GM23248 (cell line): ENCODE results near the gene RPS15. TPM values are rescaled to one million over a fixed set of nuclear protein-coding genes. Genes with fewer than 3 reads are reported as not detected.
"Not testable (repeated sequence)": the region's sequence is repeated elsewhere in the genome, so short reads cannot be mapped to it uniquely, and the experiment has no call there.

Experiments
- DNase-seq: peaks from one replicate; pipeline ENCODE4 v3.0.0-alpha.2; 2015
- H2AFZ ChIP-seq: fragments of 200-600 bp; sonication (generic); 2 replicates; pipeline ENCODE4 v1.6.1; 2016; ENCODE audit warnings: antibody characterized with exemption
- H3F3A ChIP-seq: fragments of 200-600 bp; sonication (generic); 2 replicates; pipeline ENCODE4 v1.6.1; 2016; ENCODE audit warnings: mild to moderate bottlenecking, antibody characterized with exemption, mixed run types; ENCODE audit not compliant: insufficient read depth
- H3K27ac ChIP-seq: fragments of 200-600 bp; sonication (generic); 2 replicates; pipeline ENCODE4 v1.5.1; 2016; ENCODE audit warnings: mild to moderate bottlenecking
- H3K27me3 ChIP-seq: fragments of 200-600 bp; sonication (generic); replicated peaks from 2 replicates; pipeline ENCODE4 v1.6.1; 2016; ENCODE audit warnings: mild to moderate bottlenecking; ENCODE audit not compliant: insufficient read depth
- H3K36me3 ChIP-seq: fragments of 200-600 bp; sonication (generic); 2 replicates; pipeline ENCODE4 v1.6.1; 2016; ENCODE audit warnings: low read depth, mild to moderate bottlenecking
- H3K4me1 ChIP-seq: fragments of 200-600 bp; sonication (generic); 2 replicates; pipeline ENCODE4 v1.6.1; 2016; ENCODE audit warnings: mild to moderate bottlenecking; ENCODE audit not compliant: insufficient read depth
- H3K4me2 ChIP-seq: fragments of 200-600 bp; sonication (generic); one replicate; pipeline ENCODE4 v1.6.1; 2016; ENCODE audit warnings: mild to moderate bottlenecking; ENCODE audit not compliant: unreplicated experiment
- H3K4me3 ChIP-seq: fragments of 200-600 bp; sonication (generic); 2 replicates; pipeline ENCODE4 v1.5.1; 2016; ENCODE audit warnings: mild to moderate bottlenecking
- H3K79me2 ChIP-seq: fragments of 200-600 bp; sonication (generic); 2 replicates; pipeline ENCODE4 v1.6.1; 2016; ENCODE audit warnings: mild to moderate bottlenecking; ENCODE audit not compliant: insufficient read depth
- H3K9ac ChIP-seq: fragments of 200-600 bp; sonication (generic); 2 replicates; pipeline ENCODE4 v1.6.1; 2016; ENCODE audit warnings: mild to moderate bottlenecking
- H3K9me2 ChIP-seq: fragments of 200-600 bp; sonication (generic); 2 replicates; pipeline ENCODE4 v1.6.1; 2016; ENCODE audit warnings: mixed run types, mild to moderate bottlenecking, moderate library complexity; ENCODE audit not compliant: insufficient read depth
- H3K9me3 ChIP-seq: fragments of 200-600 bp; sonication (generic); one replicate; pipeline ENCODE4 v1.6.1; 2017; ENCODE audit warnings: low read depth
- H4K20me1 ChIP-seq: fragments of 200-600 bp; sonication (generic); 2 replicates; pipeline ENCODE4 v1.6.0; 2016; ENCODE audit not compliant: insufficient read depth
- EZH2 ChIP-seq: fragments of 200-600 bp; sonication (generic); IDR thresholded peaks from 2 replicates; pipeline ENCODE4 v1.6.1; 2018; ENCODE audit warnings: antibody characterized with exemption, mild to moderate bottlenecking; ENCODE audit not compliant: insufficient read depth, poor library complexity, severe bottlenecking
- EZH2phosphoT487 ChIP-seq: fragments of 200-600 bp; sonication (generic); IDR thresholded peaks from 2 replicates; pipeline ENCODE4 v1.6.1; 2018; ENCODE audit warnings: antibody characterized with exemption, moderate library complexity, mild to moderate bottlenecking, low read depth; ENCODE audit not compliant: insufficient read depth
- WGBS, 2 experiments: methylation state at CpG; one replicate each; pipeline ENCODE4 v1.1.6; 2015 to 2017; ENCODE audit warnings: low lambda C conversion rate in 2 of 2, low coverage in 1 of 2; ENCODE audit errors: missing lambda C conversion rate in 2 of 2; 5-methylcytosine and 5-hydroxymethylcytosine counted together
- in situ Hi-C: fragments of 300-500 bp; cut with MboI; formaldehyde crosslinking; loops from 2 replicates; pipeline ENCODE4 v1.15.0; 2020
- polyA plus RNA-seq: library from polyadenylated mRNA; unstranded; fragments of >200 nt; fragmentation: Nextera tagmentation; extraction: Ambion mirVana; gene quantifications from 2 replicates; pipeline ENCODE4 v1.2.1, GENCODE V29; 2016
- total RNA-seq: library from RNA; depleted of rRNA; stranded (reverse); fragments of >200 nt; shearing (Covaris generic); gene quantifications from 2 replicates; pipeline ENCODE4 v1.2.3, GENCODE V29; 2014

The RPS15 gene
- total and polyA plus RNA-seq, 2 experiments from 2014 or later, result 921 to 1,289 TPM

- 92% methylated on average over 26 to 38 of the region's 39 CpGs for WGBS, 2 experiments
- peaks cover 10% of the 10 kb centered on the region for H3K36me3 ChIP-seq
- H3K4me3 ChIP-seq, result no peak overlapping the region
- H2AFZ ChIP-seq, result no peak overlapping the region
- no peaks in the 10 kb centered on the region for H3K27me3 ChIP-seq
- no peak overlapping the region for H3K4me2 ChIP-seq
- H3F3A ChIP-seq, result peaks cover 19% of the 10 kb centered on the region
- peaks cover 39% of the 10 kb centered on the region for H3K79me2 ChIP-seq
- H3K9me3 ChIP-seq, result no peaks in the 10 kb centered on the region
- H3K9me2 ChIP-seq, result no peaks in the 10 kb centered on the region
- DNase-seq, result no peak
- TF ChIP-seq EZH2 (no peak), EZH2phosphoT487 (no peak)
- no peaks in the 10 kb centered on the region; the same call in 1 of the 2 replicates for H4K20me1 ChIP-seq
- no peak overlapping the region for H3K9ac ChIP-seq
- in situ Hi-C loops, result no loop called here
- 0 out of 2 replicates have a peak, but pooled peaks cover 2% of the 10 kb centered on the region for H3K4me1 ChIP-seq
- H3K27ac ChIP-seq, result no peak overlapping the region
Observed at GRCh38 chr19:1434577-1435060, 3.6 kb upstream of the RPS15 start.

- H3K27ac ChIP-seq, result no peak overlapping the region
- no peaks in the 10 kb centered on the region for H3K9me2 ChIP-seq
- H3K79me2 ChIP-seq, result peaks cover 43% of the 10 kb centered on the region
- H3K4me2 ChIP-seq, result no peak overlapping the region
- H3K4me3 ChIP-seq, result no peak overlapping the region
- peaks cover 19% of the 10 kb centered on the region for H3K36me3 ChIP-seq
- peaks cover 3% of the 10 kb centered on the region; the same call in 1 of the 2 replicates for H4K20me1 ChIP-seq
- no peak for DNase-seq
- H3K9ac ChIP-seq, result no peak overlapping the region
- TF ChIP-seq EZH2phosphoT487 (no peak), EZH2 (no peak)
- 0 out of 2 replicates have a peak, but pooled peaks cover 5% of the 10 kb centered on the region for H3K4me1 ChIP-seq
- no peaks in the 10 kb centered on the region for H3K27me3 ChIP-seq
- WGBS, 2 experiments, result 89 to 90% methylated on average over 20 to 21 of the region's 21 CpGs
- peaks cover 19% of the 10 kb centered on the region for H3F3A ChIP-seq
- in situ Hi-C loops, result no loop called here
- no peaks in the 10 kb centered on the region for H3K9me3 ChIP-seq
- H2AFZ ChIP-seq, result no peak overlapping the region
Observed at GRCh38 chr19:1435378-1435989, 2.7 kb upstream of the RPS15 start.

GRCh38 chr19:1437609-1438008 is 587 bp upstream of the RPS15 start:
- no peak for DNase-seq
- Histone ChIP-seq H3K4me3 (peak overlapping the region; percentile 15), H3K9me2 (no peaks in the 10 kb centered on the region), H2AFZ (peak overlapping the region; percentile 58), H3K27me3 (no peaks in the 10 kb centered on the region), H3K9ac (peak overlapping the region; percentile 30; the same call in 1 of the 2 replicates), H3K36me3 (peaks cover 38% of the 10 kb centered on the region), H3F3A (peaks cover 36% of the 10 kb centered on the region), H3K4me1 (0 out of 2 replicates have a peak, but pooled peaks cover 5% of the 10 kb centered on the region), H3K27ac (peak overlapping the region; percentile 51), H3K4me2 (peak overlapping the region; percentile 12), H3K9me3 (no peaks in the 10 kb centered on the region), H3K79me2 (peaks cover 46% of the 10 kb centered on the region), H4K20me1 (peaks cover 10% of the 10 kb centered on the region; the same call in 1 of the 2 replicates)
- in situ Hi-C loops, result no loop called here
- WGBS, 2 experiments, result 54 to 59% methylated on average over 8 of the region's 8 CpGs
- TF ChIP-seq EZH2phosphoT487, result no peak
- TF ChIP-seq EZH2, result no peak

GRCh38 chr19:1438933-1439354 is 748 bp downstream of the RPS15 start:
- no peak for TF ChIP-seq EZH2phosphoT487
- TF ChIP-seq EZH2, result no peak
- H4K20me1 ChIP-seq, result peaks cover 10% of the 10 kb centered on the region; the same call in 1 of the 2 replicates

GRCh38 chr19:1439525-1440417 is 1.6 kb downstream of the RPS15 start:
- Histone ChIP-seq H3K36me3 (peaks cover 38% of the 10 kb centered on the region), H3K4me2 (peak overlapping the region; percentile 86), H3F3A (peaks cover 53% of the 10 kb centered on the region), H3K79me2 (peaks cover 46% of the 10 kb centered on the region), H3K4me3 (peak overlapping the region; percentile 97), H3K9ac (peak overlapping the region; percentile 99)
- DNase-seq, result peak; percentile 50
- H3K27ac ChIP-seq, H3K9me3 ChIP-seq, H4K20me1 ChIP-seq, H3K4me1 ChIP-seq, H3K27me3 ChIP-seq, H3K9me2 ChIP-seq, in situ Hi-C loops, H2AFZ ChIP-seq: not testable (repeated sequence)
- WGBS, 2 experiments, result 82% methylated on average over 51 to 57 of the region's 57 CpGs

More at GRCh38 chr19:1438933-1439354, 748 bp downstream of the RPS15 start:
- Histone ChIP-seq H3K9me2 (no peaks in the 10 kb centered on the region), H3K36me3 (peaks cover 38% of the 10 kb centered on the region), H3K27me3 (no peaks in the 10 kb centered on the region), H3K4me1 (0 out of 2 replicates have a peak, but pooled peaks cover 5% of the 10 kb centered on the region), H3K4me2 (peak overlapping the region; percentile 86), H3K9ac (peak overlapping the region; percentile 99), H3K9me3 (no peaks in the 10 kb centered on the region), H3K27ac (peak overlapping the region; percentile 90), H2AFZ (no peak overlapping the region), H3K79me2 (peaks cover 46% of the 10 kb centered on the region), H3F3A (peaks cover 49% of the 10 kb centered on the region), H3K4me3 (peak overlapping the region; percentile 97)
- 1 to 5% methylated on average over 25 to 26 of the region's 26 CpGs for WGBS, 2 experiments
- peak; percentile 44 for DNase-seq
- in situ Hi-C loops, result no loop called here
